GM10266 (cell line): Measurements from ENCODE around the gene HERC3.

Experiments used
- DNase-seq: peaks from one replicate; pipeline ENCODE4 v3.0.0; 2012; ENCODE audit errors: extremely low spot score
- TF ChIP-seq, protein P1 (sequence below): IDR thresholded peaks from 2 replicates; pipeline ENCODE4 v1.5.1; 2012; ENCODE audit warnings: mild to moderate bottlenecking, low read depth; ENCODE audit not compliant: control insufficient read depth, insufficient read depth; ENCODE audit errors: missing control alignments

Gene HERC3

DNA sequence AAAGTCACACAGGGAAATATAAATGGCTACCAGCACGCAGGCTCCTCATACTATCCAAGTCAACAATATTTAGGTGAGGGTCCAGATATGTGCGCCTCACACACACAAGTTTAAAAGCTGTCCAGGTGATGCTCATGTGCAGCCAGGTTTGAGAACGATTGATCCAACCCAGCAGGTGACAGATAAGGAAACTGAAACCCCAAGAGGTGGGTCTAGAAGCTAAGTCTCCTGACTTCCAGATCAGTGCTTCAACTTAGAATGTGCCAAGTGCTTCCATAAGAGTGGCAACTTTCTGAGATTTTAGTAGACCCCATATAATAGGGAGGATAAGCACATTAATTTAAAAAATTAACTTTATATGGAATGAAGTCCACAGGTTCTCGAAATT is 159.8 kb downstream of the HERC3 start:
- TF ChIP-seq, protein P1, sequence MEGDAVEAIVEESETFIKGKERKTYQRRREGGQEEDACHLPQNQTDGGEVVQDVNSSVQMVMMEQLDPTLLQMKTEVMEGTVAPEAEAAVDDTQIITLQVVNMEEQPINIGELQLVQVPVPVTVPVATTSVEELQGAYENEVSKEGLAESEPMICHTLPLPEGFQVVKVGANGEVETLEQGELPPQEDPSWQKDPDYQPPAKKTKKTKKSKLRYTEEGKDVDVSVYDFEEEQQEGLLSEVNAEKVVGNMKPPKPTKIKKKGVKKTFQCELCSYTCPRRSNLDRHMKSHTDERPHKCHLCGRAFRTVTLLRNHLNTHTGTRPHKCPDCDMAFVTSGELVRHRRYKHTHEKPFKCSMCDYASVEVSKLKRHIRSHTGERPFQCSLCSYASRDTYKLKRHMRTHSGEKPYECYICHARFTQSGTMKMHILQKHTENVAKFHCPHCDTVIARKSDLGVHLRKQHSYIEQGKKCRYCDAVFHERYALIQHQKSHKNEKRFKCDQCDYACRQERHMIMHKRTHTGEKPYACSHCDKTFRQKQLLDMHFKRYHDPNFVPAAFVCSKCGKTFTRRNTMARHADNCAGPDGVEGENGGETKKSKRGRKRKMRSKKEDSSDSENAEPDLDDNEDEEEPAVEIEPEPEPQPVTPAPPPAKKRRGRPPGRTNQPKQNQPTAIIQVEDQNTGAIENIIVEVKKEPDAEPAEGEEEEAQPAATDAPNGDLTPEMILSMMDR, result no peak
- DNase-seq, result no peak

DNA sequence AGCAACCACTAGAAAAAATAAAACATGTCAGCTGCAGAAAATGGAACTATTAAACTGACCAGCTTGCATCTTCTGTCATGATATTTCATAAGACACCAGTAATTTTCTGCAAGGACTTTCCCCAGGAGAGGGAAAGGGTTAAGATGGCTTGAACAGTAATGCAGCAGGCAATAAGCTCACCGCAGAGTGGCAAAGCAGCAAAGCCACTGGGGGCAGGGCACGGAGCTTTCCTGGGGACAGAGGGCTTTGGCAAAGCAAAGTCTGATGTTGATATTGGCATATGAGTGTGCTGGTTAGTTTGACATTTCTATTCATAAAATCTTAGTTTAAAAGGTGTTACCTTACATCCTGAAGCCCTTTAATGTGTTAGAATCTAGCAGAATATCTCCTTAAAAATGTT is 160.5 kb downstream of the HERC3 start:
- TF ChIP-seq, protein P1, result no peak
- no peak for DNase-seq

DNA sequence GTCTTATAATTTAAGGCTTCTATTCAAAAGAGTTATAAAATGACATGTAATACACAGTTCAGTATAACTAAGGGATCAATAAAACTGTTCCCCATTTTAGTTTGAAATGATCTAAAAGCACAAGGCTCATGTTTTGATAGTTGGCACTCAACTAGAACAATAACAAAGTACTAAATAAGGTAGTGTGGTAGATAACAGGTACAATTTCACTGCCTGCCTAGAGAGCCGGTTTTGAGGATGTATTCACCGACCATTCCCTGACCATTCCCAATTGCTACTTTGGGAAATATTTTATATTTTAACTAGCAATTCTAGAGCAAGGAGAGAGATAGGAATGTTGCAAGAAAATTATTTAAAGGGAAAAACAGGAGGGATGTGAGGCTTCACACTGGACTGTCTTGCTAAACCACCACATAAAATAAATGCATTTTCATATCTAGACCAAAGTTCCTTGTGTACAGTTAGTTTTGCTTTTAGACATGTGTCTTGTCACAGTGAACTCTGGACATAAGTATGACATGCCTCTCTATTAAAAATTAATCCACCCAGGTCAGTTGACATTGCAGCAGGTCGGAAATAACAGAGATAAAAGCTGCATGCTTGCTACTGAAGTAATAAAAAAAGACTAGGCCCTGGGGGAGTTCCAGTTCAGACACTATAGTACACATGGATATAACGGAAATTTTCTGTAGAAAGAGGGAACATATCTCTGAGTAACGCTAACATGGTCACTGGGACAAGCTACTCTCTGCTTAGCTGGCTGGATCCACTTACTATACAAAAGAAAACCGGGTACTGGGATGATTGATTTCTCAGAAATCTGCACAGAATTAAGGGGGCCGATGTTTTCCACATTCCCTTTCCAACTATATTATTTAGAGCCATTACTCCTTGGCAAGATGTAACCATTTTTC is 161.6 kb downstream of the HERC3 start:
- no peak for DNase-seq

DNA sequence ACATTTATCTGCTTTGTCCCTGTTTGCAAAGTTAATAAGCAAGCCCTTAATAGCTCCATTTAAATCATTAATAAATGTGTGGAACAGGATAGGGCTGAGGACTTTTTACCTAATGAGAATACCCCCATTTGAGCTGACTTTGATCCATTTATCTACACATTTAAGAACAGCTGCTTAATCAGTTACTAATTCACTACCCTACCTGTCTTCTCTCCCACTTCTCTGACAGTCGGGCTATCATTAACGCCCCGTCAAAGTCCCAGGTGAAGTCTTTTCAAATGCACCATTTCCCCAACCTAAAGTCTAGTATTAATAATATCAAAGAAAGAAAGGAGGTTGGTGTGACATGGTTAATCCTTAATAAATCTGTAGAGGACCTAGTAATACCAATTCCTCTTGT is 162.5 kb downstream of the HERC3 start:
- DNase-seq, result no peak
- TF ChIP-seq, protein P1, result no peak

More for the DNA sequence above, 161.6 kb downstream of the HERC3 start:
- TF ChIP-seq, protein P1, result no peak

DNA sequence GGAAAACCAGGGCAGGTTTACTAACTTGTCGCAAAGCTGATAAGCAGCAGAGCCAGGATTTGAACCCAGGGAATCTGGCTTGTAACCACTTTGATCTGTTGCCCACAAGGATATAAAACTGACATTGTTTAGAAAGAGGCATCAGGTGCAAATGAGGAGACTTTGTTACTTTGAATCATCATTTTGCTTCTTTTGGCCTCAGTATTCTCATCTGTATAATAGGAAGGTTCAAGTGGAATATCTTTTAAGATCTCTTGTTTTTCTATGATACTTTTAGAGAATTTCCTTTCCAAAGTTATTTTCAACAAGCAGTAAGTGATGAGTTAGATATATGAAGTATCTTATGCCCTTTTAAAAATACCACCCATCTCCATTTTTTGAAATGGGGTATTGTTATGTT is 163.2 kb downstream of the HERC3 start:
- DNase-seq, result no peak
- TF ChIP-seq, protein P1, result no peak

DNA sequence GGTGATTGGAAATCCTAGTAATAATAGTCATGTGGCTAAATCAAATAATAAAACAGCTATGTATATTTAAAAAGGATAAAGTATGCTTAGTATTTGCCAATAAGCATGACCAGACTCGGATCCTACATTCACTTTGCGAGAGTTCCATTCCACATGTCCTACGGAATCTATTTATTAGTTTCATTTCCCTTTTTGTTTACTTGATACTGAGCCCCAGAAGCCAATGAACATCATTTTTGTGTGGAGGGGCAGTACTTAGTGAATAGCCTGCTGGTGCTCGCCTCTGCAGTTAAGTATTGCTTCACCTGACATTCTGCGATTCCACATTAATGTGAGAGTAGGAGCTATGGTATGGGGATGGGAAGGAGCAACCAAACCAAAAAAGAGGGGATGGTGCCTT is 163.9 kb downstream of the HERC3 start:
- TF ChIP-seq, protein P1, result no peak

DNA sequence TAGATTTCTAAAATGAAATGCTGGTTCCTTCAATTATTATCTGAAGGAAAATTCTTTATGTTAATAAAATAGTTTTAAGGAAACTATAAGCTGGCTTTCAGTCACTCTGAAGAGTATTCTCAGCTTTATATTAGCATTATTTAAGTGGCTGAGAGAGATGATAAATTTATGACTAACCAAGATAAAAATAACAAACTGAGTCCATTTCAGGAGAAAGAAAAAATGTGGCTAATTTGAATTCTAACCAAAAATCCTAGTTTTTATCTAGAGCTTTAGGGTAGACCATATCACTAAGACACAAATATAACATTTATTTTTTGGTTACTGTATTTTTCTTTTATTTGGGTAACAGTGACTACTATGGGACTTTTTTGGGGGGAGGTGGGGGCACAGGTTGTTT is 164.8 kb downstream of the HERC3 start:
- TF ChIP-seq, protein P1, result no peak
- DNase-seq, result no peak

More for the DNA sequence above, 163.9 kb downstream of the HERC3 start:
- no peak for DNase-seq
